HEK293T (cell line): ENCODE data around the gene LANCL1.

Source experiments
- BHLHE40 ChIP-seq: fragments of 450-650 bp; IDR thresholded peaks from 2 replicates; pipeline ENCODE4 v1.6.1; 2016; ENCODE audit warnings: mild to moderate bottlenecking, moderate library complexity, borderline replicate concordance
- CTBP1 ChIP-seq: fragments of 450-650 bp; IDR thresholded peaks from 2 replicates; pipeline ENCODE4 v1.6.1; 2016; ENCODE audit warnings: borderline replicate concordance
- ELF4 ChIP-seq: fragments of 450-650 bp; IDR thresholded peaks from 2 replicates; pipeline ENCODE4 v1.6.1; 2017; ENCODE audit warnings: antibody characterized with exemption
- FOXM1 ChIP-seq: fragments of 450-650 bp; IDR thresholded peaks from 2 replicates; pipeline ENCODE4 v1.6.1; 2017; ENCODE audit warnings: mild to moderate bottlenecking, borderline replicate concordance
- HDGF ChIP-seq: fragments of 450-650 bp; IDR thresholded peaks from 2 replicates; pipeline ENCODE4 v1.6.1; 2017; ENCODE audit warnings: antibody characterized with exemption, borderline replicate concordance
- L3MBTL2 ChIP-seq: fragments of 450-650 bp; conservative IDR thresholded peaks from 2 replicates; pipeline ENCODE4 v1.6.1; 2016; ENCODE audit warnings: mild to moderate bottlenecking
- LEF1 ChIP-seq: fragments of 450-650 bp; IDR thresholded peaks from 2 replicates; pipeline ENCODE4 v1.6.1; 2017; ENCODE audit warnings: mild to moderate bottlenecking, borderline replicate concordance
- SP1 ChIP-seq: fragments of 450-650 bp; IDR thresholded peaks from 2 replicates; pipeline ENCODE4 v1.6.1; 2017
- TARDBP ChIP-seq: fragments of 450-650 bp; IDR thresholded peaks from 2 replicates; pipeline ENCODE4 v1.6.1; 2016

DNA sequence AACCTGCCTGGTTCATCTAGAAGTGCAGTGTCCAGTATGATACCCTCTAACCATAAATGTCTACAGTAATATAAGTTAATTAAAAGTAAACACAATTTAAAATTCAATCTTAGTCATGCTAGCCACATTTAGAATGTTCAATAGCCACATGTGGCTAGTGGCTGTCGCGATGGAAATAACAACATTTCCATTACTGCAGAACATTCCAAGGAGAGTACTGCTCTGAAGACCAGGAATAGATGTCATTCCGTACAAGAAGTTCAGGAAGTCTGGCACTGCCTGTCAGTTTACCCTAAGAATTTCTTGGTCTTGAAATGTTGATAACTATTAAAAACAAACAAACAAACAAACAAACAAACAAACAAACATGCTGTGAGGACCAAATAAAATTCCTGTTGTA is 17.2 kb downstream of the LANCL1 start:
- TF ChIP-seq TARDBP (no peak), BHLHE40 (no peak), ELF4 (no peak), FOXM1 (no peak), SP1 (no peak), L3MBTL2 (no peak), CTBP1 (no peak), LEF1 (no peak), HDGF (no peak)
